ENCODE measurements around the gene SPDYE11.
"Not testable (repeated sequence)": the region's sequence is repeated elsewhere in the genome, so short reads cannot be mapped to it uniquely, and the experiment has no call there.

DNA sequence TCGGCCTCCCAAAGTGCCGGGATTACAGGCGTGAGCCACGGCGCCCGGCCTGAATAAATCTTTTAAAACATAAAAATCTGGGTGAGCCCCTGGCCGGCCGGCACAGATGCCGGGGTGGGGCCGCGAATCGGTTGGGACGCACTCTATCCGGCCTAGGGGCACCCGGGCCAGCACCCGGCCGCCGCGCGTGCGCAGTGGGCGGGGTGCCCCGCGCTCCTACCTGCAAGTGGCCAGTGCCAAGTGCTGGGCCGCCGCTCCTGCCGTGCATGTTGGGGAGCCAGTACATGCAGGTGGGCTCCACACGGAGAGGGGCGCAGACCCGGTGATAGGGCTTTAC, 52.4 kb downstream of the SPDYE11 start:
- TF ChIP-seq, protein P1, sequence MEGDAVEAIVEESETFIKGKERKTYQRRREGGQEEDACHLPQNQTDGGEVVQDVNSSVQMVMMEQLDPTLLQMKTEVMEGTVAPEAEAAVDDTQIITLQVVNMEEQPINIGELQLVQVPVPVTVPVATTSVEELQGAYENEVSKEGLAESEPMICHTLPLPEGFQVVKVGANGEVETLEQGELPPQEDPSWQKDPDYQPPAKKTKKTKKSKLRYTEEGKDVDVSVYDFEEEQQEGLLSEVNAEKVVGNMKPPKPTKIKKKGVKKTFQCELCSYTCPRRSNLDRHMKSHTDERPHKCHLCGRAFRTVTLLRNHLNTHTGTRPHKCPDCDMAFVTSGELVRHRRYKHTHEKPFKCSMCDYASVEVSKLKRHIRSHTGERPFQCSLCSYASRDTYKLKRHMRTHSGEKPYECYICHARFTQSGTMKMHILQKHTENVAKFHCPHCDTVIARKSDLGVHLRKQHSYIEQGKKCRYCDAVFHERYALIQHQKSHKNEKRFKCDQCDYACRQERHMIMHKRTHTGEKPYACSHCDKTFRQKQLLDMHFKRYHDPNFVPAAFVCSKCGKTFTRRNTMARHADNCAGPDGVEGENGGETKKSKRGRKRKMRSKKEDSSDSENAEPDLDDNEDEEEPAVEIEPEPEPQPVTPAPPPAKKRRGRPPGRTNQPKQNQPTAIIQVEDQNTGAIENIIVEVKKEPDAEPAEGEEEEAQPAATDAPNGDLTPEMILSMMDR (IDR thresholded peaks at IDR 0.05) = not testable (repeated sequence)
- TF ChIP-seq POLR2A (IDR thresholded peaks at IDR 0.05) = not testable (repeated sequence)
